Urinary bladder (tissue), 4 donors: ENCODE results near the gene GRAMD4. TPM values are rescaled to one million over a fixed set of nuclear protein-coding genes. Genes with fewer than 3 reads are reported as not detected.

Experiments used
- DNase-seq: peaks from one replicate; pipeline ENCODE4 v3.0.0-alpha.2; 2015; ENCODE audit errors: extremely low spot score
- H3K27ac ChIP-seq: one replicate; pipeline ENCODE4 v1.5.1; 2013; ENCODE audit warnings: low read depth, mild to moderate bottlenecking, moderate library complexity
- H3K36me3 ChIP-seq: one replicate; pipeline ENCODE4 v1.6.1; 2013; ENCODE audit warnings: mild to moderate bottlenecking, moderate library complexity; ENCODE audit not compliant: insufficient read depth
- H3K4me1 ChIP-seq: one replicate; pipeline ENCODE4 v1.6.1; 2013; ENCODE audit warnings: mild to moderate bottlenecking, moderate library complexity; ENCODE audit not compliant: insufficient read depth
- H3K4me3 ChIP-seq: one replicate; pipeline ENCODE4 v1.5.1; 2013; ENCODE audit warnings: low read depth, low read length
- WGBS: extraction: QIAGEN DNeasy Blood & Tissue Kit; methylation state at CpG from one replicate; pipeline ENCODE4 v1.1.7; 2013; 5-methylcytosine and 5-hydroxymethylcytosine counted together
- polyA plus RNA-seq: library from polyadenylated mRNA; stranded (reverse); fragments of 200-250 nt; gene quantifications from one replicate; pipeline ENCODE4 v1.2.3, GENCODE V29; 2013
- total RNA-seq: library from RNA; depleted of rRNA; stranded (reverse); fragments of >200 nt; gene quantifications from one replicate; pipeline ENCODE4 v1.2.3, GENCODE V29; 2014
- donor health status: healthy with polysubstance abuse.
- donor health status: healthy.

GRAMD4 gene
- total and polyA plus RNA-seq, 2 donors, result 10.9 to 13.1 TPM

DNA sequence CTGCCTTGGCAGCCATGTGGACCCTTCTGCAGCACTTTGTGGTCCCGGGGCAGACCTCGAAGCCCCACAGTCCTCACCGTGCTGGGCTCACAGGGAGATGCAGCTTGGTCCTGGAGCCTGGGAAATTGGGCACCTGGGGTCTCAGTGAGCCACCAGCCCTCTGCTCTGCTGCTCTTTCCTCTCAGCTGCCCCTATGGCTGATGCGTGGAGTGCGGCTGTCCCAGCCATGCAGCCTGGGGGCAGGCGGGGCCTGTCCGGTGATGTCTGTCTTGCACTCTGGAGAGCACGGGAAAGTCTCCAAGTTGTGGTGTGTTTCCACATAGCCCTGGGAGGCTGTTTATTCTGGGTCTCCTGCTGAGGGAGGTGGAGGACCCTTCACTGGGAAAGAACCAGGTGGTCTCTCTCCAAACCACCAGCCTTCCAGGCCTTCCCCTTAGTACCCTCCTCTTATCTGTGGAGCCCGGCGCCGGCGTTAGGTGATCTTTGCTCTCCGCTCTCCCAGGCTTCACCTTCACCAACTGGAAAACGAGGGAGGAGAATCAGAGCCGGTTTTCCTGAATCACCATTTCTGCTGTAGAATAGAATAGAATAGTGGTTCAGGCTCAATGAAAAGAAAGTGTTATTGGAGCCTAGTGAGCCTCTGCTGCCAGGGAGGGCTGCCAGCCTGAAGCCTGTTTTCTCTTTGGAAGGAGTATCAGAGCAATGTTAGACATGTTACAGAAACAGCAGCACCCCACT lies 41.2 kb upstream of the GRAMD4 start:
- DNase-seq, result no peak
- Histone ChIP-seq H3K4me1 (no peaks in the 10 kb centered on the region), H3K27ac (no peak overlapping the region)

DNA sequence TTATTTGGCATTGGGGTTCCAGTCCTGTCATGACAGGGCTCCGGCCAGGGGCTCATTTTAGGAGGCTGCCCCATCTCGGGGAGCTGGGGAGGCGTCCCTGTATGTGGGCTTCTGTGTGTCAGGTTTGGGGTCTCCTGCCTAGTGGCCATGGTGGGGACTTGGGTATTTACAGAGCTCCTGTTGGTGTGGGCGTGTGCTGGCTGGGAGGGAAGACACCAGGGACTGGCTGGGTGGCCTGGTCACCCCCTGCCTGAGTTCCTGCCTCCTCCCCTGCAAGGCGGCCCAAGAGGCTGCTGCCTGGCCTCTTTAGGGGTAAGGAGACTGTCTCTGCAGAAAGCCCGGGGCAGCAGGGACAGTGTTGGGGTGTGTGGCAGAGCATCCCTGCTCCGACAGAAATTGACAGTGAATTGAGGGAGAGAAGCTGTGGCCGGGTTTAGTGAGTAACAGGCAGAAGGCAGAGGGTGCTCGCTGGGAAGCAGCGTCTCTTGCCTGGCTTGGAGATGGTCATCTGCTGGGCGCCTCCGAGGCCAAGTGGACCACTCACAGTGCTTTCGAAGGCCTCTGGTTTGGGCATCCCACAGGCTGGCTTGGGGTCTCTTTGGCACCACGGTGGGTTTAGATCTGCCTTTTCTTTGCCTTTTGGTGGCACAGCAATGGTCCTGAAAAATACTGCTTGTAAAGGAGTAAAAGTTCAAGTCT lies 40.3 kb upstream of the GRAMD4 start:
- no peaks in the 10 kb centered on the region for H3K4me1 ChIP-seq
- no peak overlapping the region for H3K27ac ChIP-seq
- 92% methylated on average over 14 of the region's 14 CpGs for WGBS
- no peak for DNase-seq
- H3K4me3 ChIP-seq, result no peak overlapping the region
- H3K36me3 ChIP-seq, result no peaks in the 10 kb centered on the region

More for the DNA sequence above, 41.2 kb upstream of the GRAMD4 start:
- no peak overlapping the region for H3K4me3 ChIP-seq
- WGBS, result 67% methylated on average over 15 of the region's 15 CpGs
- H3K36me3 ChIP-seq, result no peaks in the 10 kb centered on the region

DNA sequence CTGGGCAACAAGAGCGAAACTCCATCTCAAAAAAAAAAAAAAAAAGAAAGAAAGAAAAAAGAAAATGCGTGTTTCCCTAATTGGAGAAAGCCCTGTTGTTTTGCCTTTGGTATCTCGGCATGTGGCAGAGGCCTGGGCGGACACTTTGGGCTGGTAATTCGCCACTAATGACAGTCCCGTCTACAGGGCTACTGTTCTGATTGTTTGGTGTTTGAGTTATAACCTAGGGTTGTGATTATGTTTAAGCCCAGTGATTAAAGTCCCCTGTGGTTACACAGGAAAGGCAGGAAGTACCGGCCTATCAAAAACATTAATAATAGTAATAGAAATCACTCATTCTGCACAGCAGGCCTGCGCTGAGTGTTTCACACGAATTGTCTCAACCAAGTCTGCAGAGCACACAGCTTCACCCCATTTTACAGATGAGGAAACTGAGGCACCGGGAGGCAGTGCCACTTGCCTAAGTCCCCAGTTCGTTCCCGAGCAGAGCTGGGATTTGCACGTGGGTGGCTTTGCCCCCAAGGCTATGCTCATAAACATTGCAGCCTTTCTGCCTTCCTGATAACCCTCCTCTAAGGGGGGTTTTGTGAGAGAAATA lies 39.1 kb upstream of the GRAMD4 start:
- WGBS, result 87% methylated on average over 13 of the region's 13 CpGs
- DNase-seq, result no peak
- Histone ChIP-seq H3K4me3 (no peak overlapping the region), H3K4me1 (no peaks in the 10 kb centered on the region), H3K27ac (no peak overlapping the region), H3K36me3 (no peaks in the 10 kb centered on the region)

DNA sequence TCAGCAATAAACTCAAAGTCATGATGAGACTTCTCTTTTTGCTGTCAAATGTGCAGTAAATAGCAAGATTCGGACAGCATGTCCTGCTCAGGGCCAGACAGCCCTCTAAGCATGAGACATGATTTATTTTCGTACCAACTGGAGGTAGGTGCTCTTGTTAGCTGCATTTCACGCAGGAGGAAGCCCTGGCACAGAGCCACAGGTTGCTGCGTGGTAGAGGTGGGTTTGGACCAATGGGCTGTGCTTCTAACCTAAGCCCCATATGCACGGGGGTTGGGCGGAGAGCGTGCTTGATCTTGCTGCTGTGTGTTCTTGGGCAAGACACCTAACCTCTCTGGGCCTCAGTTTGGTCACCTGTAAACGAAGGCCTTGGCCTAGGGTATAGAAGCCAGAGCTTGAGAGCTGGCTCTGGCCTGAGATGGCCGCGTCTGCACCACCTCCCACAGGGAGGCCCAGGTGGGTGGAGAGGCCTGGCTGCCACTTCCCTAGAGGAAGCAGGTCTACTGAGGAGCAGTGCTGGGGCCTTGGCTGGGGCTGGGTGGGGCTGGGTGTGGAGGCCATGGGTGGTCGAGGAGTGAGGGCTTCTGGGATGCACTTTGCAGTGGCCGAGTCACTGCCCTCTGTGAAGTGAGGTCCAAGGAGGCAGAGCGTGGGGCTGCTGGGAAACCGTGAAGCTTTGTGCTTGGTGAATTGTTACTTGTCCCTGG lies 38.5 kb upstream of the GRAMD4 start:
- no peak overlapping the region for H3K27ac ChIP-seq
- no peaks in the 10 kb centered on the region for H3K4me1 ChIP-seq
- 83% methylated on average over 14 of the region's 14 CpGs for WGBS
- no peak overlapping the region for H3K4me3 ChIP-seq
- no peak for DNase-seq
- H3K36me3 ChIP-seq, result no peaks in the 10 kb centered on the region

DNA sequence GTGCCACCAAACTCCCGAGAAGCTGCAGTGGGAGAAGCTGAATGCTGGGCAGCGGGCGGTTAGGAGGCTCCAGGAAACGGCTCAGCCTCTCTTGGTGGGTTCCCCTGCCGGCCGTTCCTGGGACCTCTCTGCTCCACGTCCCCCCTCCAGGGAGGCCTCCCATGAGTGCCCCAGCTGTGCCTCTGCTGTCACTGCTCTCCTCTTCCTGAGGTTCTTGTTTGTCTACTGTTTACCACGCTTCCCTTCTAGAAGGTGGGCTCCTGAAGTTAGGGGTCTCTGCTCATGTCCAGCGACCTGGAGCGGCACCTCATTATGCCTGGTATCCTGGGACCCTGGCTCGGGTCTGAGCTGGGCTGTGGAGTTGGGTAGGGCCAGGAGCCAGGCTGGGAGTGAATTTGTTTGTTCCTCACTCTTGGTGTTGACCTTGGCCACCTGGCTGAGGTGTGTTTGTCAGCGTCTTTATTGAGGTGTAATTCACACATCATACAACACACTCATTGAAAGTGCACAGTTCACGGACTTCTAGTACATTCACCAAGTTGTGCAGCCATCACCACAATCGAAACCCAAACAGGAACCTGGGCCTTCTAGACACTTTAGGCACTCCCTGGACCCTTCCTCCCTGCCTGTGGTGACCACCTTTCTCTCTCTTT lies 37.8 kb upstream of the GRAMD4 start:
- Histone ChIP-seq H3K36me3 (no peaks in the 10 kb centered on the region), H3K4me3 (no peak overlapping the region), H3K4me1 (no peaks in the 10 kb centered on the region), H3K27ac (no peak overlapping the region)
- WGBS, result 88% methylated on average over 14 of the region's 14 CpGs
- DNase-seq, result no peak

DNA sequence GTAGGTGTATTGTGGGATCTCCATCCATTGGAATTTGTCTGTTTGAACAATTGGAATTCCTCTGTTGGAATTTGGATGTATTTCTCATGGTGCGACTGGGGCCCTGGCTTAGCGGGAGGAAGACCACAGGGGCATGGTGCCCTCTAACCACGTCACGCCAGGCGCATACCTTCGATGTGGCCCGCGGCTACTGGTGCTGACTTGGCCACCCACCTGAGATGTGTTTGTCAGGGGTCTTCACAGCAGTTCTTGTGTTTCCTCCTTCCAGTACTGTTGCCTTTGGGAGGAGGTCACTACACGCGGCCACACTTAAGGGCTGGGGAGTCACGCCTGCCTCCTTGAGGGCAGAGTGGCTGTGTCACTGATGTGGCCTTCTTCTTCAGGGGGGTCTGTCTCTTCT lies 36.6 kb upstream of the GRAMD4 start:
- Histone ChIP-seq H3K4me3 (no peak overlapping the region), H3K4me1 (no peaks in the 10 kb centered on the region), H3K27ac (no peak overlapping the region), H3K36me3 (no peaks in the 10 kb centered on the region)
- WGBS, result 97% methylated on average over 11 of the region's 11 CpGs
- DNase-seq, result no peak

DNA sequence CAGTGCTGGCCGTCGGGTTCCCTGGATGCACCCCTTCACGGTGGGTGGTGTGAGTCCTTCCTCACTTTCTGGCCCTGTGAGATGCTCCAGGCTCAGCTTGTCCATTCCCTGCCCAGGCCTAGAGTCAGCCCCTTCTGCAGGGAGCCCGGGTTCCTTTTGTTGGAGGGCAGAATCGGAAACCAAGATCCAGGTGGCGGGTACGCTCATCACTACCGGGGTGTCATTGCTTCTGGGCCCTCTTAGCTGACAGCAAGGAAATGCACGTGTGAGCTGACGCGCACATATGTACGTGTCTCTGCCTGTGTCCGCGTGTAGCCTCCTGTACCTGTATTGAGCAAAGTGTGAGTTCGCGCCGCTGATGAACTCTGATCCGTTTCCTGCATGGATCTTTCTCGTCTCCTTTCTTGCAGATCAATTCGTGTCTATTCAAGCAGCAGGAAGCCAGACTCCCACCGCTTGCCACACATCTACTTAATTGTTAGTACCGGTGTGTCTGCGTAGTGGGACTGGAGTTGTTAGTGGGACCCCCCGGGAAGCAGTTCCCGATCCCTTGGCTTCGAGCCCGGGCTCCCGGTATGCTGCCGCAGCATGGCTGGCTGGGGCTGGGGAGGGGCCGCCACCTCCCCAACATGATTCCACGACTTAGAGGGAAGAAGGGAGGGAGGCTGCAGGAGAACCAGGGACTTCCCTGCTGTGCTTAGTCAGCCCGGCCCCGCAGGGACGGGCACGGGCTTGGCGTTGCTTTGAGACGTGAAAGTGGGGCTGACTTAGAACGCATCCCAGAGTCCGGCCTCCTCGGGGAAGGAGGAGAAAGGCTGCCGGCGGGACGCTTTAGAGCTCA lies 35.9 kb upstream of the GRAMD4 start:
- H3K4me1 ChIP-seq, result no peaks in the 10 kb centered on the region
- DNase-seq, result no peak
- H3K27ac ChIP-seq, result no peak overlapping the region
- no peak overlapping the region for H3K4me3 ChIP-seq
- WGBS, result 53% methylated on average over 43 of the region's 43 CpGs
- H3K36me3 ChIP-seq, result no peaks in the 10 kb centered on the region

DNA sequence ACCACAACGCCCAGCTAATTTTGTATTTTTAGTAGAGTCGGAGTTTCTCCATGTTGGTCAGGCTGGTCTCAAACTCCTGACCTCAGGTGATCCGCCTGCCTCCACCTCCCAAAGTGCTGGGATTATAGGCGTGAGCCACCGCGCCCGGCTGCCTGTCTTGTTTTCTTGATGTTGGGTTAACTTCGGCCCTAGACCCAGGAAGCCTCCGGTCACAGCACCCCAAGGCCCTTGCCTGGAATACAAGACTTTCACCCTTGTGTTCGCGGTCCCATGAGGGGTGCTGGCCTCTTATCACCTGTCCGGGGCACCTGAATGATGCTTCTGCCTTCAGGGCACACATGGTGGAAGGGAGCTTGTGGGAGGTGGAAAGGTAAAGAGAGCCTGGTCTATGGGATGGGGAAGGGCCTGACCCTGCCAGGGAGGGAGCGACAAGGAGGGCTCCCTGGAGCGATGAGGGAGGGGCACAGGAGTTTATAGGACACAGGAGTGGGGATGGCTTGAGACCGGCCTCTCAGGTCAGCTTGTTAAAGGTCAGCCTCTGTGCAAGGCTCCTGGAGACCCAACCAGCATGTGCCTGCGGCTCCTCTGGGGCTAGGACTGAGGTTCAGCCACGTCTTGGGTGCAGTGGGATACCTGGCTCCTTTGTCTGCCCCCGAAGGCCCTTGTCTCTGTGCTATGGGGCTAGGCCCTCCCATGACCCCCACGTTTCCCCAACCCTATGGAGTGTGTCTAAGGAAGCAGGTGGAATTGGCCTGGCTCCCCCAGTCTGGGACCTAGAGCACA lies 34.7 kb upstream of the GRAMD4 start:
- H3K36me3 ChIP-seq, result no peaks in the 10 kb centered on the region
- DNase-seq, result no peak
- 96% methylated on average over 19 of the region's 19 CpGs for WGBS
- H3K4me3 ChIP-seq, result no peak overlapping the region
- H3K4me1 ChIP-seq, result no peaks in the 10 kb centered on the region
- H3K27ac ChIP-seq, result no peak overlapping the region

DNA sequence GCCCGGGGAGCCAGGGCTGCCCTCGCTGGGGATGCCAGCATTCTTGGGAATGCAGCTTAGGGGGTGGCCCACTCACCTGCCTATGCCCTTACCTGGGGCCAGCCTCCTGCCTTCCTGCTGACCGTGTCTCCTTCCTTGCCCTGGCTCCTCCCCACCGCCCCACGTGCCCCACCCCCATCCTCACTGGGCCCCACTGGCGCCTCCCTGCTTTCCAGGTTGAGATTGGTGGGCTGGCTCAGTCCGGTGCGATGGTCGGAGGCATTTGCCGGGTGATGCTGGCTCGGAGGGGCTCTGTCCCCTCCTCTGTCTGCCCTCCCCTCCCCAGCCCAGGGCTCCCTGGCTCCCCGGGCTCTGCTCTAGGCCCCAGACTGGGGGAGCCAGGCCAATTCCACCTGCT lies 34.1 kb upstream of the GRAMD4 start:
- Histone ChIP-seq H3K36me3 (no peaks in the 10 kb centered on the region), H3K4me1 (no peaks in the 10 kb centered on the region), H3K27ac (no peak overlapping the region), H3K4me3 (no peak overlapping the region)
- 90% methylated on average over 12 of the region's 12 CpGs for WGBS
- no peak for DNase-seq

DNA sequence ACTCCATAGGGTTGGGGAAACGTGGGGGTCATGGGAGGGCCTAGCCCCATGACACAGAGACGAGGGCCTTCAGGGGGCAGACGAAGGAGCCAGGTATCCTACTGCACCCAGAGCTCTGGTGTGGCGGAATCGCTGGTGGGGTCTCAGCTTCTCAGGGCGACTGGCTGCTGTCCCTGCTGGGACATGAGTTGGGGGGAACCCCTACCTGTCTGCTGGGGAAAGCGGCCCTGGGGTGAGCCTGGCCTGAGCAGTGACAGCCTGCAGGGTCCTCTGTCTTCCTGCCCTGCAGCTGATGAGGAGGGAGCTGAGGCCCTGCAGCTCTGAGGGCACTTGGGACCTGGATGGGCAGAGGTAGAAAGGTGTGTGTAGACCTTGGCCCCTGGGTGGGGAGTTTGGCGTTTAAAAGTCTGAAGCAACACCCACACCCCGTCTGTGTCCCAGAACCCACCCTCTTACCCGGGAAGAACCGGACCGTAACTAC lies 33.6 kb upstream of the GRAMD4 start:
- WGBS, result 94% methylated on average over 12 of the region's 12 CpGs
- H3K4me3 ChIP-seq, result no peak overlapping the region
- H3K27ac ChIP-seq, result no peak overlapping the region
- no peaks in the 10 kb centered on the region for H3K36me3 ChIP-seq
- no peaks in the 10 kb centered on the region for H3K4me1 ChIP-seq
- no peak for DNase-seq

DNA sequence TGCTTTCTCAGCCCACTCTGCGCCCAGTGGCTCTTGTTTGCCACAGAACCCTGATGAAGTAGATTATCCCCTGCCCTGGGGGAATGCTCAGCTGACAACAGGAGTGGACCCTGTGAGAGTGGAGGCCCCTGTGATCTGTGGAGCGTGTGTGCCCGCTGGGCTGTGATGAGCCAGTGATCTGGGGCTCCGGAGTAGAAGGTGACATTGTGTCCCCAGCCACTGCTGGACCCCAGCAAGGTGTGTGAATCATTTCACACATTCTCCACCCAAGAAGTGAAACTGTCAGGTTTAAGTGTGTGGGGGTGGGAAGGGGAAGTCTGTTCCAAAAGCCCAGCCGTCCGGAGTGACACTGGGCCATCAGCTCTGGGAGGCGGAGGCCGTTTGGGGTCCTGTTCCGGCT lies 33.1 kb upstream of the GRAMD4 start:
- no peaks in the 10 kb centered on the region for H3K36me3 ChIP-seq
- H3K27ac ChIP-seq, result no peak overlapping the region
- H3K4me1 ChIP-seq, result no peaks in the 10 kb centered on the region
- no peak for DNase-seq
- 84% methylated on average over 9 of the region's 9 CpGs for WGBS
- H3K4me3 ChIP-seq, result no peak overlapping the region
